Activated naive CD8-positive, alpha-beta T cell treated with anti-CD3 and anti-CD28 coated beads, Interleukin-2, amount 10 ng/mL, durations not matched to agents 7 days and 5 days (primary cell): ENCODE data around the gene TP53BP2. TPM values are rescaled to one million over a fixed set of nuclear protein-coding genes. Genes with fewer than 3 reads are reported as not detected.
"Not testable (repeated sequence)": the region's sequence is repeated elsewhere in the genome, so short reads cannot be mapped to it uniquely, and the experiment has no call there.

ENCODE experiments used
- ATAC-seq: fragments of 150-1000 bp; cut with Tn5 transposase; one replicate; pipeline ENCODE4 v1.10.0; 2021; ENCODE audit warnings: low read depth, moderate library complexity
- POLR2A ChIA-PET: fragments of 350-600 bp; sonication (Branson Sonifier 250); formaldehyde crosslinking; loops from one replicate; lab custom pipeline; 2021; ENCODE audit warnings: antibody characterized with exemption; lab: Charles Lee
- DNase-seq: peaks from one replicate; pipeline ENCODE4 v3.0.0; 2021
- H3K27ac Mint-ChIP-seq: one replicate; pipeline ENCODE4 v1.8.0; 2022; ENCODE audit warnings: mild to moderate bottlenecking, mixed read lengths
- H3K27me3 Mint-ChIP-seq: one replicate; pipeline ENCODE4 v1.8.0; 2022; ENCODE audit warnings: mild to moderate bottlenecking, moderate library complexity, mixed read lengths
- H3K36me3 Mint-ChIP-seq: one replicate; pipeline ENCODE4 v1.8.0; 2021; ENCODE audit warnings: mild to moderate bottlenecking, mixed read lengths
- H3K4me1 Mint-ChIP-seq: one replicate; pipeline ENCODE4 v1.8.0; 2021; ENCODE audit warnings: mixed read lengths
- H3K4me3 Mint-ChIP-seq: one replicate; pipeline ENCODE4 v1.8.0; 2022; ENCODE audit warnings: mild to moderate bottlenecking, moderate library complexity, mixed read lengths
- H3K9me3 Mint-ChIP-seq: one replicate; pipeline ENCODE4 v1.8.0; 2021; ENCODE audit warnings: mixed read lengths
- total RNA-seq, 2 experiments: library from RNA; stranded (reverse); gene quantifications; one replicate each; pipeline ENCODE4 v1.2.3, GENCODE V29; 2021

The TP53BP2 gene
- total RNA-seq, 2 experiments from 2014 or later = 35.4 to 37.2 TPM

DNA sequence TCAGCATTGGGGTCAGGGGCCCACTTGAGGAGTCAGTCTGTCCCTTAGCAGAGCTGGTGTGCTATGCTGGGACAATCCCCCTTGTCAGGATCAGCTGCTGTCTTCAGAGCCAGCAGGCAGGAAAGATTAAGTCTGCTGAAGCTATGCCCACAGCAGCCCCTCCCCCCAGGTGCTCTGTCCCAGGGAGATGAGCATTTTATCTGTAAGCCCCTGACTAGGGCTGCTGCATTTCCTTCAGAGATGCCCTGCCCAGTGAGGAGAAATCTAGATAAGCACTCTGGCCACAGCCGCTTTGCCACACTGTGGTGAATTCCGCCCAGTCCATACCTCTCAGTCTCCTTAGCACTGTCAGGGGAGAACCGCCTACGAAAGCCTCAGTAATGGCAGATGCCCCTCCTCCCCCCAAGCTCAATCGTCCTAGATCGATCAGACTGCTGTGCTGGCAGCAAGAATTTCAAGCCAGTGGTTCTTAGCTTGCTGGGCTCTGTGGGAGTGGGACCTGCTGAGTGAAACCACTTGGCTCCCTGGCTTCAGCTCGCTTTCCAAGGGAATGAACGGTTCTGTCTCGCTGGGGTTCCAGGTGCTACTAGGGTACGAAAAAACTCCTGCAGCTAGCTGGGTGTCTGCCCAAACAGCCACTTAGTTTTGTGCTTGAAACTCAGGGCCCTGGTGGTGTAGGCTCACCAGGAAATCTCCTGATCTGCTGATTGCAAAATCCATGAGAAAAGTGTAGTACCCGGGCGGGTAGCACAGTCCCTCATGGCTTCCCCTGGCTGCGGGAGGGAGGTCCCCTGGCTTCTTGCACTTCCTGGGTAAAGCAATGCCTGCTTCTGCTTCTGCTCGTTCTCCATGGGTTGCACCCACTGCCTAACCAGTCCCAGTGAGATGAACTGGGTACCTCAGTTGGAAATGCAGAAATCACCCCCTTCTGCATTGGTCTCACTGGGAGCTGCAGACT, 25.1 kb upstream of the TP53BP2 start:
- Mint-ChIP-seq H3K27ac (no peak overlapping the region), H3K36me3 (no peaks in the 10 kb centered on the region), H3K27me3 (peaks cover 43% of the 10 kb centered on the region), H3K4me3 (no peak overlapping the region), H3K4me1 (no peaks in the 10 kb centered on the region), H3K9me3 (no peaks in the 10 kb centered on the region)
- POLR2A ChIA-PET = no interaction called here
- DNase-seq (no peak), ATAC-seq (no peak)

DNA sequence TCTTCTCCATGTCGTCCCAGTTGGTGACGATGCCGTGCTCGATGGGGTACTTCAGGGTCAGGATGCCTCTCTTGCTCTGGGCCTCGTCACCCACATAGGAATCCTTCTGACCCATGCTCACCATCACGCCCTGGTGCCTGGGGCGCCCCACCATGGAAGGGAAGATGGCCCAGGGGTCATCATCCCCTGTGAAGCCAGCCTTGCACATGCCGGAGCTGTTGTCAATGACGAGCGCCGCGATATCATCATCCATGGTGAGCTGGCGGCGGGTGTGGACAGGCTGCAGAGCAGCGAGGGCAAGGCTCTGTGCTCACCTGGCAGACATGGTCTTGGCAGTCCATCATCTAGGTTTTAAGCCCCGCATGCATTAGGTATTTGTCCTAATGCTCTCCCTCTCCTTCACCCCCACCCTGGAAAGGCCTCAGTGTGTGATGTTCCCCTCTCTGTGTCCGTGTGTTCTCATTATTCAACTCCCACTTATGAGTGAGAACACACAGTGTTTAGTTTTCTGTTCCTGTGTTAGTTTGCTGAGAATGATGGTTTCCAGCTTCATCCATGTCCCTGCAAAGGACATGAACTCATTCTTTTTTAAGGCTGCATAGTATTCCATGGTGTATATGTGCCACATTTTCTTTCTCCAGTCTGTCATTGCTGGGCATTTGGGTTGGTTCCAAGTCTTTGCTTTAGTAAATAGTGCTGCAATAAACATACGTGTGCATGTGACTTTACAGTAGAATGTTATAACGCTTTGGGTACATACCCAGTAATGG, 19.0 kb upstream of the TP53BP2 start:
- H3K4me3 Mint-ChIP-seq, POLR2A ChIA-PET, H3K36me3 Mint-ChIP-seq, H3K9me3 Mint-ChIP-seq, DNase-seq, ATAC-seq, H3K4me1 Mint-ChIP-seq, H3K27ac Mint-ChIP-seq: not testable (repeated sequence)
- H3K27me3 Mint-ChIP-seq = peaks cover 34% of the 10 kb centered on the region

DNA sequence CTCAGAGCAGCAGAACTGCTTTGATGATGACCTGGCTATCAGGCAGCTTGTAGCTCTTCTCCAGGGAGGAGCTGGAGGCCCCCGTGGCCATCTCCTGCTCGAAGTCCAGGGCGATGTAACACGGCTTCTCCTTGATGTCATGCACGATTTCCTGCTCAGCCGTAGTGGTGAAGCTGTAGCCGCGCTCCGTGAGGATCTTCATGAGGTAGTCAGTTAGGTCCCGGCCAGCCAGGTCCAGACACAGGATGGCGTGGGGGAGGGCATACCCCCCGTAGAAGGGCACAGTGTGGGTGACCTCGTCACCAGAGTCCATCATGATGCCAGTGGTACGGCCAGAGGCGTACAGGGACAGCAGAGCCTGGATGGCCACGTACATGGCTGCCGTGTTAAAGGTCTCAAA, 18.3 kb upstream of the TP53BP2 start:
- DNase-seq = no peak
- no peak for ATAC-seq
- POLR2A ChIA-PET = no interaction called here
- Mint-ChIP-seq H3K4me3 (no peak overlapping the region), H3K4me1 (no peaks in the 10 kb centered on the region), H3K27me3 (peaks cover 32% of the 10 kb centered on the region), H3K27ac (no peak overlapping the region), H3K9me3 (peaks cover 1% of the 10 kb centered on the region), H3K36me3 (no peaks in the 10 kb centered on the region)

DNA sequence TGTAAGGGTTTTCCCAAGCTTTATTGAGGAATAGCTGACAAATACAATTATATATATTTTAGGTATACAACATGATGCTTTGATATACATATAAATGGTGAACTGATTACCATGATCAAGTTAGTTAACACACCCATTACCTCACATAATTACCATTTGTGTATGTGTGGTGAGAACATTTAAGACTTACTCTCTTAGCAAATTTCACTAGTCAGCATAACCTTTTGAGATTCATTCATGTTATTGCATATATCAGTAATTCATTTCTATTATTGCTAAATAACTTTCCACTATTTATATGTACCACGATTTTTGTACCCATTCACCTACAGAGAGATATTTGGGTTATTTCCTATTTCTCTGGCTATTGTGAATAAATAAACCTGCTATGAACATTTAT, 16.2 kb upstream of the TP53BP2 start:
- no peak for DNase-seq
- H3K9me3 Mint-ChIP-seq = peaks cover 1% of the 10 kb centered on the region
- no peak for ATAC-seq
- no peaks in the 10 kb centered on the region for H3K36me3 Mint-ChIP-seq
- H3K4me3 Mint-ChIP-seq = no peak overlapping the region
- peaks cover 22% of the 10 kb centered on the region for H3K27me3 Mint-ChIP-seq
- H3K27ac Mint-ChIP-seq = no peak overlapping the region
- POLR2A ChIA-PET = no interaction called here
- H3K4me1 Mint-ChIP-seq = no peaks in the 10 kb centered on the region

DNA sequence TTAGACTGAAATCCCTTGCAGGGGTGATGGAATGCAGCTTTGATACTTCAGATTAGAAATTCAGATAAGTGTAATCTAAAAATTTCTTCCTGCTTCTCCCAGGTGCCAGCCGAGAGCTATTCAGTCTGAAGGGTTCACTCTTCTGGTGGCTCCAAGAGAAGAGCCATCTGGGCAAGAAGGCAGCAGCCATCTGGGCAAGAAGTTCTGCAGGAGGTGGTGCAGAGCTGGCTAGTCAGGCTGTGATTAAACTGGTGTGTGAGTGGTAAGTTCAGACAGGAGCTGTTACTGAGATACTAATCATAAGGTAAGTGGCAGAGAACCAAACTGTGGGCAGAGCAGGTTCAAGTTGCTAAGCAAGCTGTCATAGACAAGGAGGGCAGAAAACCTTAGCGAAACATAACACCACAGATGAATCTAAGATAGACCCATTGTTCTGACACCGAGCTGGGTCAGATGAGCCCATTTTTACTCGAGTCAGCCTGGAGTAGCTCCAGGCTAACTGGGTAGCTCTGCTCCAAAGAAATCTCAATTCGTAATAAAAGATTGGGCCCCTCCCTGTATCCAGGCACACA, 14.4 kb upstream of the TP53BP2 start:
- Mint-ChIP-seq H3K4me3 (no peak overlapping the region), H3K36me3 (no peaks in the 10 kb centered on the region), H3K27ac (no peak overlapping the region), H3K9me3 (peaks cover 1% of the 10 kb centered on the region), H3K4me1 (no peaks in the 10 kb centered on the region), H3K27me3 (peaks cover 9% of the 10 kb centered on the region)
- no peak for DNase-seq
- no peak for ATAC-seq
- POLR2A ChIA-PET = no interaction called here

DNA sequence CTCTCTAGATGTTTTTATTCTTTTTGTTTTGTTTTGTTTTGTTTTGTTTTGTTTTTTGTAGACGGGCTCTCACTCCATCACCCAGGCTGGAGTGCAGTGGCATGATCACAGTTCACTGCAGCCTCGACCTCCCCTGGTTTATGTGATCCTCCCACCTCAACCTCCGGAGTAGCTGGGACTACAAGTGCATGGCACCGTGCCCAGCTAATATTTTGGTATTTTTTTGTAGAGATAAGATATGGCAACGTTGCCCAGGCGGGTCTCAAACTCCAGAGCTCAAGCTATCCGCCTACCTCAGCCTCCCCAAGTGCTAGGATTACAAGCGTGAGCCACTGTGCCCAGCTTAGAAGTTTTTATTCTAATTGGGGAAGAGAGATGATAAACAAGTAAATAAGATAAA, 13.3 kb upstream of the TP53BP2 start:
- H3K4me1 Mint-ChIP-seq = no peaks in the 10 kb centered on the region
- DNase-seq = no peak

DNA sequence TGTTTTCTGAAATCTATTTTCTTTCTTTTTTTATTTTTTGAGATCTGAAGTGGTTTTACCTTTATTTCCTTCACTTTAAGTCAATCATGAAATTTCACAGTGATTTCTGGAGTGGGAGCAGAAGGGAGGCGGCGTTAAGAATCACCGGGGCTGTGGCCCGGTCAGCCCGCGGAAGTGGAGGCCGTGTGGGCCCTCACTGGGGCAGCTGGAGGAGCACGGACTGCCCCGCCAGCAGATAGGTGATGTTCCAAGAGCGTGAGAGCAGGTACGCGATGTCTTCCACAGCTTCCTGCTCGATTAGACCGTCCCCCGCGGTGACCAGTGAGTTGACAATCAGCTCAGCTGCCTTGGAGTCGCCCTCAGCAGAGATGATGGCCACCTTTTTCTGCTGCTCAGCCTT, 10.6 kb upstream of the TP53BP2 start:
- peaks cover 10% of the 10 kb centered on the region for H3K4me1 Mint-ChIP-seq
- no peak overlapping the region for H3K4me3 Mint-ChIP-seq
- H3K9me3 Mint-ChIP-seq = no peaks in the 10 kb centered on the region
- no peaks in the 10 kb centered on the region for H3K36me3 Mint-ChIP-seq
- peaks cover 9% of the 10 kb centered on the region for H3K27me3 Mint-ChIP-seq
- no peak overlapping the region for H3K27ac Mint-ChIP-seq
- DNase-seq (no peak), ATAC-seq (no peak)
- POLR2A ChIA-PET = no interaction called here

More for the DNA sequence above, 13.3 kb upstream of the TP53BP2 start:
- no peak overlapping the region for H3K4me3 Mint-ChIP-seq
- no peaks in the 10 kb centered on the region for H3K36me3 Mint-ChIP-seq
- ATAC-seq = no peak
- POLR2A ChIA-PET = no interaction called here
- H3K9me3 Mint-ChIP-seq = no peaks in the 10 kb centered on the region
- H3K27me3 Mint-ChIP-seq = peaks cover 9% of the 10 kb centered on the region
- H3K27ac Mint-ChIP-seq = no peak overlapping the region

DNA sequence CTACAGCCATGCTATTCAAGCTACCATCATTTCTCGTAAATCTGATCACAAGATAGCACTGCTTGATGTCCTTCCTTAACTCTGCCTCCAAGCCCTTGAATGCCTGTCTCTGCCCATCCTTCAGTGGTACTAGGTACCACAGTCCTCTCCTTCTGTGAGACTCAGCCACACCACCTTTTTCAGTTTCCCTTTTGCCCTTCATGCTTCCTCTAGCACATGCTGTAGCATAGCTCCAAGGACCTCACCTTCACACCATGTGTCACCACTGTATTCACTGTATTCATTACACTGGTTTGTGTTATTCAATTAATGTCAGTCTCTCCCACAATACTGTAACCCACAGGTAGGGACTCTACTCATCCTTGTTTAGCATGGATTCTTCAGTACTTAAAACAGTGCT, 8.0 kb upstream of the TP53BP2 start:
- peaks cover 10% of the 10 kb centered on the region for H3K4me1 Mint-ChIP-seq
- peaks cover 2% of the 10 kb centered on the region for H3K9me3 Mint-ChIP-seq
- DNase-seq = no peak
- POLR2A ChIA-PET = no interaction called here
- H3K36me3 Mint-ChIP-seq = no peaks in the 10 kb centered on the region
- no peak overlapping the region for H3K4me3 Mint-ChIP-seq
- H3K27ac Mint-ChIP-seq = no peak overlapping the region
- H3K27me3 Mint-ChIP-seq = peaks cover 6% of the 10 kb centered on the region
- no peak for ATAC-seq

DNA sequence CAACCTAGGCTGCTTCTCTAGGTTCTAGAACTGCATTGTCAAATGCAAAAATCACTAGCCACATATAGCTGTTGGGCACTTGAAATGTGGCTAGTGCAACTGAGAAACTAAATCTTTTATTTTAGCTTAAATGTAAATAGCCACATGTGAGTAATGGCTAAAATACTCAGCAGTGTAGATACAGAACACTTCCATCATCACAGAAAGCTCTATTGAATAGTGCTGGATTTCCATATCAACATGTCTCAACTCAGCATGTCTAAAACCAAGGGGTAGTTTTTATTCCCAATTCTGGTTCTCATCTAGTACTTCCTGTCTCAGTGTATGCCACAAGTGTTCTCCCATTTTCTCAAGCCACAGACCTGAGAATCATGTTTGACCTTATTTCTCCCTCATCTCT, 7.5 kb upstream of the TP53BP2 start:
- no peak overlapping the region for H3K27ac Mint-ChIP-seq
- H3K4me3 Mint-ChIP-seq = no peak overlapping the region
- POLR2A ChIA-PET = no interaction called here

DNA sequence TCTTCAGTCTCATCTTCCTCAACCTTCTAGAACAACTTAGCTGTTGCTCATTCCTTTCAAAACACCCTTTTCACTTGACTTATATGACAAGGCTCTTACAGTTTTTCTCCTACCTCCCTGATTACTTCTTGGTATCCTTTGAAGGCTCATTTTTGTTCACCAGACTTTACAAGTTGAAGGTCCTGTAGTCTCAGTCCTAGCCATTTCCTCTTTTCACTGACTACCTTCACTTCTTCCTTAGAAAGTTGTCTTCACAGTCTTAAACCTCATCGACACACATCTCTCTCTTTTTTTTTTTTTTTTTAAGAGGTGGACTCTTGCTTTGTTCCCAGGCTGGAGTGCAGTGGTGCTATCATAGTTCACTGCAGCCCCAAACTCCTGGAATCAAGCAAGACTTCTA, 6.6 kb upstream of the TP53BP2 start:
- ATAC-seq (no peak), DNase-seq (no peak)
- Mint-ChIP-seq H3K9me3 (peaks cover 6% of the 10 kb centered on the region), H3K4me3 (no peak overlapping the region), H3K27me3 (no peaks in the 10 kb centered on the region), H3K27ac (no peak overlapping the region), H3K4me1 (peaks cover 17% of the 10 kb centered on the region), H3K36me3 (peaks cover 2% of the 10 kb centered on the region)
- POLR2A ChIA-PET = interaction anchor here (0.6 kb wide), 1 partner anchor 1219 kb away, joined by 3 read pairs; no protein-coding TSS in a partner anchor

More for the DNA sequence above, 7.5 kb upstream of the TP53BP2 start:
- DNase-seq (no peak), ATAC-seq (no peak)
- Mint-ChIP-seq H3K36me3 (no peaks in the 10 kb centered on the region), H3K4me1 (peaks cover 10% of the 10 kb centered on the region), H3K9me3 (peaks cover 6% of the 10 kb centered on the region), H3K27me3 (peaks cover 4% of the 10 kb centered on the region)

DNA sequence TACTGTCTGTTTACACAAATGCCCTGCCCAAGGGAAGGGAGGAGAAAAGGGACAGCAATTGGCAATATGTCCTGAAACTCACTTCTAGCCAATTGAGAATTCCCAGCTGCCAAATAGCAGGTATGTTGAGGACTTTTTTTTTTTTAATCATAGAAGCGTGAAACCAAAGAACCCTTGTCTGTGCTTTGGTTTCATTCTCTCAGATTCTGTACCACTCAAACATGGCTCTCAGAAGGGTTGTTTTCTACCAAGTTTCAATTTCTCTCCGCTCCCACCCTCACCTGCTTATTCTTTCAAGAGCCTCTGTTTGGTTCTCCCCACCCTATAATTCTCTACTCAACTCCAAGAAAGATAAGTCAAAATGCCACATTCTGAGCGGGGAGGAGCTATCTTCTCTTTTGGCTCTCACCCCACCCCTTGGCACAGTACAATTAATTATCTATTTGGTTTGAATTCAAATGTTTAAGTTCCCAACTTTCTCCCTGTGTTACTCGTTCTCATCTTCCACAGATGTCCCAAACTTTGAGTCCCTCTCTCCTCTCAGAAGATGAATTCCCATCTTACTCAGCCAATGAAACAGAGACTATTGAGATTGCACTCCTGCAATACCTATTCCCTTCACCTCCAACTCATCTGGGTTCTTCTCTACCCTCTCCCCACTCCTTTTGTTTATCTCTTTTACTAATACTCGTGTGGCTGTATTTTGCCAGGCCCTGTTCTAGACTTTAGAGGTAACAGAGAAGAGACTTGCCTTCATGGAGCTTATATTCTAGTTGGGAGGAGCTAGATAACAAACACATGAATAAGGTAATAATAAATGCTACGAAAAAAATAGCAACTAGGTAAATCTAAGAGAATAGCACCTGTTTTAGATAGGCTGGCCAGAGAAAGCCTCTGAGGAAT, 3.9 kb upstream of the TP53BP2 start:
- peaks cover 6% of the 10 kb centered on the region for H3K9me3 Mint-ChIP-seq
- POLR2A ChIA-PET = no interaction called here
- peaks cover 2% of the 10 kb centered on the region for H3K36me3 Mint-ChIP-seq
- H3K27ac Mint-ChIP-seq = no peak overlapping the region
- H3K4me1 Mint-ChIP-seq = peaks cover 24% of the 10 kb centered on the region
- H3K4me3 Mint-ChIP-seq = no peak overlapping the region
- DNase-seq = no peak
- H3K27me3 Mint-ChIP-seq = no peaks in the 10 kb centered on the region
- ATAC-seq = no peak

DNA sequence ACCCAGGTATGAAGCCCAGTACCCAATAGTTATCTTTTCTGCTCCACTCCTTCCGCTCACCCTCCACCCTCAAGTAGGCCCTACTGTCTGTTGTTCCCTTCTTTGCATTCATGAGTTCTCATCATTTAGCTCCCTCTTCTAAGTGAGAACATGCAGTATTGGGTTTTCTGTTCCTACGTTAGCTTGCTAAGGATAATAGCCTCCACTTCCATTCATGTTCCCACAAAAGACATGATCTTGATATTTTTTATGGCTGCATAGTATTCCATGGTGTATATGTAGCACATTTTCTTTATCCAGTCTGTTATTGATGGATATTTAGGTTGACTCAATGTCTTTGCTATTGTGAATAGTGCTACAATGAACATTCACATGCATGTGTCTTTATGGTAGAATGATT, 2.8 kb upstream of the TP53BP2 start:
- DNase-seq (no peak), ATAC-seq (no peak)
- POLR2A ChIA-PET = no interaction called here
- H3K4me1 Mint-ChIP-seq = peaks cover 27% of the 10 kb centered on the region
- H3K4me3 Mint-ChIP-seq = no peak overlapping the region
- H3K36me3 Mint-ChIP-seq = peaks cover 2% of the 10 kb centered on the region
- peaks cover 6% of the 10 kb centered on the region for H3K9me3 Mint-ChIP-seq
- no peak overlapping the region for H3K27ac Mint-ChIP-seq
- H3K27me3 Mint-ChIP-seq = no peaks in the 10 kb centered on the region
